ENCODE results near the gene NRXN3. TPM values are rescaled to one million over a fixed set of nuclear protein-coding genes. Genes with fewer than 3 reads are reported as not detected.
"Not testable (repeated sequence)": the region's sequence is repeated elsewhere in the genome, so short reads cannot be mapped to it uniquely, and the experiment has no call there.

Gene NRXN3
- total and polyA plus RNA-seq, 4 donors = 1.5 to 16.6 (median 7.7) TPM

DNA sequence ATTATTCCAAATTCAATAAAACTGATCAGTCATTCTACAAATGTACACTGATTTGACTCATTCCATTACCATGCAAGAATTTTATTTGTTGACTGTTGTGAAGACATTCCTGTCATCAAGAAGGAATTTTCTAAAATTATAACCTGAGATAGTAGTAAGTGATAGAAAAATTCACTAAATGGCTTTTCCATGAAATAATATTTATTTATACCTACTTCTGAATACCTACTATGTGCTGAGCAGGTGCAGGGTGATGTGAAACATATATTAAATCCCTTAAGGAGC lies 841.7 kb downstream of the NRXN3 start:
- DNase-seq (no peak), ATAC-seq (ENCODE audit: low FRiP score) (no peak)
- Histone ChIP-seq H3K36me3 (ENCODE audit: control insufficient read depth in 1 of 2, insufficient read depth in 2 of 2, low read length in 1 of 2) (no peaks in the 10 kb centered on the region), H3K4me3 (ENCODE audit: low read length in 2 of 2) (no peak overlapping the region), H3K27ac (ENCODE audit: low read depth in 1 of 2, low read length in 2 of 2) (no peak overlapping the region), H3K27me3 (ENCODE audit: control insufficient read depth in 1 of 2, insufficient read depth in 2 of 2, low read length in 1 of 2) (no peaks in the 10 kb centered on the region), H3K4me1 (ENCODE audit: control insufficient read depth in 1 of 2, insufficient read depth in 2 of 2, low read length in 2 of 2) (peaks cover 0 to 2% of the 10 kb centered on the region in 2 donors), H3K9me3 (ENCODE audit: control insufficient read depth, low read length) (no peaks in the 10 kb centered on the region)
- intact Hi-C loops (cut with DNase I) = no loop called here

DNA sequence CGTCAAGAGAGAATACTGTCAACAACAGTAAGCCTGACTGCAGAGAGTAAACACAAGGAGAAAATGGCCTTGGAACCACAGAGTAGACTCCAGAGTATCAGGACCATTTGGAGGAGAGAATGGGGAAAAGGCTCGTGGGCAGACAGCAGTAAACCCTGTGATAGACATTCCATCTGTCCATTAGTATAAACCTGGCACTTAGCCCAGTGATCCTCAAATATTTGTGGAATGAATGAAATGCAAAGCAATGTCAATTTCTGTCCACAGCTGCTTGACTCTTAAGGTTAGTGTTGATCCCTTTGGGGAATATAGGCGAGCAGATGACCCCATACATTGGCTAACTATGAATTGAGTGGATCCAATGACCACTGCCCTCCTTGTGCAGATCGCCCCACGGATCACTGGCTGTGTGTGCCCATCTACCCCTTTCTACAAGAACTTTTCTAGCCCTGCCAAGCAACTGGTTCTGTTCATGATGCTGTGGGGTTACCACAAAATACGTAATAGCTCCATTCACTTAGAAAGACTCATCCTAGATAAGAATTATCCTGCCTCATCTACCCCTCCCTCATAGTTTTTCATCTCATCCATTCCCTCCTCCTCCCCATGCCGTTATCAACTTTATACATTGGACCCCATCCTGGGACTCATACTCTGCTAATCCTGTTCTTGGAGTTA lies 846.8 kb downstream of the NRXN3 start:
- Histone ChIP-seq H3K27ac (ENCODE audit: low read depth in 1 of 2, low read length in 2 of 2) (no peak overlapping the region), H3K9me3 (ENCODE audit: control insufficient read depth, low read length) (no peaks in the 10 kb centered on the region), H3K27me3 (ENCODE audit: control insufficient read depth in 1 of 2, insufficient read depth in 2 of 2, low read length in 1 of 2) (no peaks in the 10 kb centered on the region), H3K4me3 (ENCODE audit: low read length in 2 of 2) (no peak overlapping the region), H3K36me3 (ENCODE audit: control insufficient read depth in 1 of 2, insufficient read depth in 2 of 2, low read length in 1 of 2) (no peaks in the 10 kb centered on the region), H3K4me1 (ENCODE audit: control insufficient read depth in 1 of 2, insufficient read depth in 2 of 2, low read length in 2 of 2) (no peaks in the 10 kb centered on the region)
- ATAC-seq (ENCODE audit: low FRiP score) = no peak
- 72 to 73% methylated on average over 7 of the region's 7 CpGs for WGBS, 2 donors
- DNase-seq = no peak
- intact Hi-C loops (cut with DNase I) = no loop called here

DNA sequence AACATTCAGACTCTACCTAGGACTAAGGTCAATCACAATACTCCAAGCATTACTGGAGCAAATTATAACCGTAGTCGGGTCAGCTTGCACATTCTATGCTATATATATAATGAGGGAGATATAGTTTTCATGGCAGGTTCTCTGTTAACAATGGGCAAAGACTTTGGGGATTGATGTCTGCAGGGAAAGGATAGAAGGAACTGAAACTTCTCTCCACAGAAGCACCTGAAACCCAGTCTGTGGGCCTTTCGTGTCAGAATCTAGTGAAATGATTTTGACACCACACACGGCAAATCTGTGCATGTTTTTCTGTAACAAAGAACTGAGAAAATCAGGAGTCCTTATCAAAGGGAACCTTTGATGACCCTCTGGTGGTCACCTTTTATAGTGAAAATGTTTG lies 847.4 kb downstream of the NRXN3 start:
- ATAC-seq (ENCODE audit: low FRiP score) (no peak), DNase-seq (no peak)
- Histone ChIP-seq H3K4me1 (ENCODE audit: control insufficient read depth in 1 of 2, insufficient read depth in 2 of 2, low read length in 2 of 2) (no peaks in the 10 kb centered on the region), H3K36me3 (ENCODE audit: control insufficient read depth in 1 of 2, insufficient read depth in 2 of 2, low read length in 1 of 2) (no peaks in the 10 kb centered on the region), H3K27ac (ENCODE audit: low read depth in 1 of 2, low read length in 2 of 2) (no peak overlapping the region), H3K27me3 (ENCODE audit: control insufficient read depth in 1 of 2, insufficient read depth in 2 of 2, low read length in 1 of 2) (no peaks in the 10 kb centered on the region), H3K4me3 (ENCODE audit: low read length in 2 of 2) (no peak overlapping the region), H3K9me3 (ENCODE audit: control insufficient read depth, low read length) (no peaks in the 10 kb centered on the region)
- intact Hi-C loops (cut with DNase I) = no loop called here
- WGBS, 2 donors = 92% methylated on average over 4 of the region's 4 CpGs

DNA sequence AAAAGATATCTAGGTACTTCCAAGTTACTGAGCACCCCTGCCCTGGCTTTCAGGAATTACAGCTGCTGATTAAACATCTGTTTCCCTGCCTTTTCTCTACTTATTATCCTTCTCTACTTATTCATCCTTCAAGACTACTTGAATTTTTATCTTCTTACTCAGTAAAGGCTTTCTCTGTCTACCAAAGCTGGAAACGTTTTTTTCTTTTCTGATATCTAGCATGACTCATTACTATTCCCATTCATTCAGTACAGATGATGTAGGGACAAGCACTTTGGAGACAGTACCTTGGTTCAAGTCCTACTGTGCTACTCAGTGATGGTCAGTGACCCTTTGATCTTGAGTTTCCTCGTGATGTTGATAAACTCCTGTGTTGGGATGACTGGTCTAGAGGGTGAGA lies 848.7 kb downstream of the NRXN3 start:
- no peak overlapping the region for H3K4me3 ChIP-seq (ENCODE audit: low read length in 2 of 2)
- ATAC-seq (ENCODE audit: low FRiP score) (no peak), DNase-seq (no peak)
- H3K36me3 ChIP-seq (ENCODE audit: control insufficient read depth in 1 of 2, insufficient read depth in 2 of 2, low read length in 1 of 2) = no peaks in the 10 kb centered on the region
- no peaks in the 10 kb centered on the region for H3K27me3 ChIP-seq (ENCODE audit: control insufficient read depth in 1 of 2, insufficient read depth in 2 of 2, low read length in 1 of 2)
- intact Hi-C loops (cut with DNase I) = no loop called here
- H3K4me1 ChIP-seq (ENCODE audit: control insufficient read depth in 1 of 2, insufficient read depth in 2 of 2, low read length in 2 of 2) = no peaks in the 10 kb centered on the region
- 44 to 50% methylated on average over 2 of the region's 2 CpGs for WGBS, 2 donors
- H3K27ac ChIP-seq (ENCODE audit: low read depth in 1 of 2, low read length in 2 of 2) = no peak overlapping the region
- no peaks in the 10 kb centered on the region for H3K9me3 ChIP-seq (ENCODE audit: control insufficient read depth, low read length)

DNA sequence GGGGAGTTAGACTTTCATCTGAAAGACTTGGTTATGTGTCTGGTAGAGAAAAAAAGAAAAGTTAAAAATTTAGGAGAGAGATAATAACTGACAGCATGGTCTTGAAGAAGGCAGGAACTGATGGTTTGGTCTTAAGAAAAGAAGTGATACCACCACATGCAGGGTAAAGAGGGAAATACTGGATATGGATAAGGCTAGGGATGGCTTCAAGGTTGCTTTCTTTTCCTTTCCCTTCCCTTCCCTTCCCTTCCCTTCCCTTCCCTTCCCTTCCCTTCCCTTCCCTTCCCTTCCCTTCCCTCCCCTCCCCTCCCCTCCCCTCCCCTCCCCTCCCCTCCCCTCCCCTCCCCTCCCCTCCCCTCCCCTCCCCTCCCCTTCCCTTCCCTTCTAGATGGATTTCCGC lies 849.7 kb downstream of the NRXN3 start:
- ATAC-seq (ENCODE audit: low FRiP score); intact Hi-C loops (cut with DNase I): not testable (repeated sequence)

DNA sequence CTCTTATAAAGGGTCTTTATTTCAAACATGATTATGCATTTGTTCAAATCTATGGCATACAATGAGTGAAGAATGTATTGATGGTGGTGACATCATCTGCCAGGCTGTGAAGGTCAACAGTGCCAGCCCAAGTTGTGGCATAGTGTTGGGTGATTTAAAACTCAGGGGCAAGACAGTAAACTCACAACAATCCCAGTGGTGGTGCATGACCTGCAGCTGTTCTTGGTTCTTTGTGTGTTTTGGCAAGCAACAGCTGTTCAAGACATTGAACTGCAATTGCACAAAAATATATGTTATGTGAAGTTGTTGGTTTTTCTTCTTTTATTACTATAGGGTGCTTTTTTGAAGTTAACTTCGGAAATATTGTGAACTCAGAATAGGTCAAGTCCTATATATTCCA lies 851.6 kb downstream of the NRXN3 start:
- DNase-seq = no peak
- Histone ChIP-seq H3K27ac (ENCODE audit: low read depth in 1 of 2, low read length in 2 of 2) (no peak overlapping the region), H3K36me3 (ENCODE audit: control insufficient read depth in 1 of 2, insufficient read depth in 2 of 2, low read length in 1 of 2) (no peaks in the 10 kb centered on the region), H3K9me3 (ENCODE audit: control insufficient read depth, low read length) (peaks cover 2% of the 10 kb centered on the region), H3K4me3 (ENCODE audit: low read length in 2 of 2) (no peak overlapping the region), H3K4me1 (ENCODE audit: control insufficient read depth in 1 of 2, insufficient read depth in 2 of 2, low read length in 2 of 2) (no peaks in the 10 kb centered on the region), H3K27me3 (ENCODE audit: control insufficient read depth in 1 of 2, insufficient read depth in 2 of 2, low read length in 1 of 2) (no peaks in the 10 kb centered on the region)
- WGBS, 2 donors = 18 to 36% methylated on average over 1 of the region's 1 CpG
- no peak for ATAC-seq (ENCODE audit: low FRiP score)
- intact Hi-C loops (cut with DNase I) = no loop called here

More for the DNA sequence above, 849.7 kb downstream of the NRXN3 start:
- H3K27me3 ChIP-seq (ENCODE audit: control insufficient read depth in 1 of 2, insufficient read depth in 2 of 2, low read length in 1 of 2); DNase-seq; H3K4me3 ChIP-seq (ENCODE audit: low read length in 2 of 2); H3K9me3 ChIP-seq (ENCODE audit: control insufficient read depth, low read length); H3K27ac ChIP-seq (ENCODE audit: low read depth in 1 of 2, low read length in 2 of 2); H3K4me1 ChIP-seq (ENCODE audit: control insufficient read depth in 1 of 2, insufficient read depth in 2 of 2, low read length in 2 of 2); H3K36me3 ChIP-seq (ENCODE audit: control insufficient read depth in 1 of 2, insufficient read depth in 2 of 2, low read length in 1 of 2): not testable (repeated sequence)
- 92 to 100% methylated on average over 1 of the region's 1 CpG for WGBS, 2 donors

DNA sequence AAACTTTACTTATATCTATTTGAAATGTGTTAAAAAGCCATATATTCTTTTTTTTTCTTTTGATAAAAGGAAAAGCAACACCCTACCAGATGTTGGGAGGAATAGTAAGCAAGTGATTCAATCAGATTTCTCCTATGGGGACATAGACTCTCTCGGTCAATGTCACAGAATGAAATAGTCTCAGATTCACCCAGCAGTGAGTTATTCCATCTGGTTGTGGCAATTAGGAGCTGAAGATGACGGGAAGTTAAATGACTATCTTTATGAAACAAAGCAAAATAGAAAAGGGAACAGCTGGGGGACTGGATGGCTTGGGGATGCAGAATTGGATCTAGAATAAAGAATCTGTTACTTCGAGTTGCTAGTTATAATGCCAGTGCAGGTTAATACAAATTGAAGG lies 857.0 kb downstream of the NRXN3 start:
- DNase-seq = no peak
- H3K27me3 ChIP-seq (ENCODE audit: control insufficient read depth in 1 of 2, insufficient read depth in 2 of 2, low read length in 1 of 2) = no peaks in the 10 kb centered on the region
- no peak overlapping the region for H3K4me3 ChIP-seq (ENCODE audit: low read length in 2 of 2)
- peaks cover 2% of the 10 kb centered on the region for H3K9me3 ChIP-seq (ENCODE audit: control insufficient read depth, low read length)
- 78 to 83% methylated on average over 3 of the region's 3 CpGs for WGBS, 2 donors
- intact Hi-C loops (cut with DNase I) = no loop called here
- no peaks in the 10 kb centered on the region for H3K4me1 ChIP-seq (ENCODE audit: control insufficient read depth in 1 of 2, insufficient read depth in 2 of 2, low read length in 2 of 2)
- H3K27ac ChIP-seq (ENCODE audit: low read depth in 1 of 2, low read length in 2 of 2) = no peak overlapping the region
- no peaks in the 10 kb centered on the region for H3K36me3 ChIP-seq (ENCODE audit: control insufficient read depth in 1 of 2, insufficient read depth in 2 of 2, low read length in 1 of 2)
- ATAC-seq (ENCODE audit: low FRiP score) = no peak

DNA sequence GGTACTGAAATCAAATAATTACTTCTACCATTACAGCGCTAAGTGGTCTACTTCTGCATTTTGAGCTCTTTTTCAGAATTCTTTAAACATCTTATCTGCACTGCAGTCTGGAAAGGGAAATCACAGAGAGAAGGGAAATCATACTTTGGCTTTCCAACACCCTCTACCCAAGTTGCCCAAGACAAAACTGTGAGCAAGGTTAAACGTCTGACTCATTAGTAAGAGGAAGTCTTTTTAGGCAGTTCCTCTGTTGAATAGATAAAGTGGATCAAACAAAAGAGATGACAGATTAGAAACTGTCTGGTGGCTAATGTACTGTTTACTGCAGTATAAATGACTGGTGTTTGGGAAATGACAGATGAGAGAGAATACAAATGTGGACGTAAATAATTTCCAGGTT lies 858.1 kb downstream of the NRXN3 start:
- Histone ChIP-seq H3K9me3 (ENCODE audit: control insufficient read depth, low read length) (peaks cover 2% of the 10 kb centered on the region), H3K36me3 (ENCODE audit: control insufficient read depth in 1 of 2, insufficient read depth in 2 of 2, low read length in 1 of 2) (no peaks in the 10 kb centered on the region), H3K27me3 (ENCODE audit: control insufficient read depth in 1 of 2, insufficient read depth in 2 of 2, low read length in 1 of 2) (no peaks in the 10 kb centered on the region), H3K4me1 (ENCODE audit: control insufficient read depth in 1 of 2, insufficient read depth in 2 of 2, low read length in 2 of 2) (no peaks in the 10 kb centered on the region), H3K4me3 (ENCODE audit: low read length in 2 of 2) (no peak overlapping the region), H3K27ac (ENCODE audit: low read depth in 1 of 2, low read length in 2 of 2) (no peak overlapping the region)
- ATAC-seq (ENCODE audit: low FRiP score) = no peak
- DNase-seq = no peak
- 64 to 69% methylated on average over 3 of the region's 3 CpGs for WGBS, 2 donors
- intact Hi-C loops (cut with DNase I) = no loop called here

DNA sequence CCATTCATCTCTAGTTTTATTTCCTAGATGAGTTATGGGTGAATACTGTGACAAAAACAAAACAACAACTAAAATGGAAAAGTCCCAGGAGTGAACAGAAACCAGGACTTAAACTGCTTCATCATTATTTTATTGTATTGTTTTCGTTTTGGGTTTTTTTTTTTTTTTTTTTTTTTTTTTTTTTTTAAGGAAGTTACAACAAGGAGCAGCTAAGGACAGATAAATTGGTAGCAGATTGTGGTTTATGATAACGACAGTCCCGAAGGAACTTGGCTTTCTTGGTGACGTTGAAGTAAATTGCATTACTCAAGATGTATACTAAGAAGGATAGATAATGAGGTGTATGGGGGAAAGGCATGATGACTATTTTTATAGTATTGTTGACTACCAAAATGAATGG lies 866.3 kb downstream of the NRXN3 start:
- Histone ChIP-seq H3K9me3 (ENCODE audit: control insufficient read depth, low read length) (no peaks in the 10 kb centered on the region), H3K4me1 (ENCODE audit: control insufficient read depth in 1 of 2, insufficient read depth in 2 of 2, low read length in 2 of 2) (no peaks in the 10 kb centered on the region), H3K27ac (ENCODE audit: low read depth in 1 of 2, low read length in 2 of 2) (no peak overlapping the region), H3K36me3 (ENCODE audit: control insufficient read depth in 1 of 2, insufficient read depth in 2 of 2, low read length in 1 of 2) (no peaks in the 10 kb centered on the region), H3K27me3 (ENCODE audit: control insufficient read depth in 1 of 2, insufficient read depth in 2 of 2, low read length in 1 of 2) (peaks cover 0 to 1% of the 10 kb centered on the region in 2 donors), H3K4me3 (ENCODE audit: low read length in 2 of 2) (no peak overlapping the region)
- DNase-seq = no peak
- 81 to 85% methylated on average over 4 of the region's 4 CpGs for WGBS, 2 donors
- intact Hi-C loops (cut with DNase I) = no loop called here
- ATAC-seq (ENCODE audit: low FRiP score) = no peak
